ENCODE measurements around the gene PHLPP1.

DNA sequence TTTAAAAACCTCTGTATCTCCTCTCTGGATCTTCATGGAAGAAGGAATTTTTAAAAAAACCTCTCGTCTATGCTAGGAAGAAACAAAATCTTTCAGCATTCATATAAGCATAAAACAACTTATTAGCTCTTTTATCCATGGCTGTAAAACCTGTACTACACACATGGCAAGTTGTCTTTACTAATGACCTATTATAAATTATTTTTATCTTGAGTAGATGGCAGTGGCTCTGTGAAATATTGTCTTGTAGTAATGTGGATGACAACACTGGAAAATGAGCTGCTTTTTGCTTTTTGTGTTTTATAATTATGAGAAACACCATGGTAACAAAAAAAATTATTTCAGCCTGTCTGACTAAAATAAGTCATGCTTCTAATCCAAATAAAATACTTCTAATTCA is 18.9 kb downstream of the PHLPP1 start:
- TF ChIP-seq POLR2A (IDR thresholded peaks at IDR 0.05) (no peak), CTCF (IDR thresholded peaks at IDR 0.05) (no peak)

All from Peyer's patch (tissue), 4 donors.